WERI-Rb-1 (cell line): ENCODE measurements around the gene MUC5AC.
A peak's percentile ranks its signal among the peaks of the same experiment; 100 is the strongest.
"Not testable (repeated sequence)": the region's sequence is repeated elsewhere in the genome, so short reads cannot be mapped to it uniquely, and the experiment has no call there.

Experiments used
- DNase-seq: peaks from one replicate; pipeline ENCODE4 v3.0.0-alpha.2; 2020
- H3K27ac ChIP-seq: fragments of 250-450 bp; sonication (Bioruptor Pico); 2 replicates; pipeline ENCODE4 v1.5.1; 2020; ENCODE audit warnings: mild to moderate bottlenecking, moderate library complexity
- H3K27me3 ChIP-seq: fragments of 250-450 bp; sonication (Bioruptor Pico); 2 replicates; pipeline ENCODE4 v1.5.1; 2021; ENCODE audit warnings: mild to moderate bottlenecking, low read depth, moderate library complexity; ENCODE audit not compliant: insufficient read depth, severe bottlenecking
- H3K36me3 ChIP-seq: fragments of 250-450 bp; sonication (Bioruptor Pico); 2 replicates; pipeline ENCODE4 v1.5.1; 2020; ENCODE audit warnings: mild to moderate bottlenecking, moderate library complexity
- H3K4me3 ChIP-seq: 2 replicates; pipeline ENCODE4 v1.5.1; 2011; ENCODE audit warnings: low read depth, mild to moderate bottlenecking, control low read depth, low read length
- H3K9me3 ChIP-seq: fragments of 250-450 bp; sonication (Bioruptor Pico); 2 replicates; pipeline ENCODE4 v1.5.1; 2021; ENCODE audit warnings: mild to moderate bottlenecking, moderate library complexity; ENCODE audit not compliant: severe bottlenecking
- TF ChIP-seq, protein P1 (sequence below): IDR thresholded peaks from 2 replicates; pipeline ENCODE4 v1.5.1; 2011; ENCODE audit warnings: low read depth, mild to moderate bottlenecking, control low read depth, inconsistent platforms, low read length

MUC5AC gene

GRCh38 chr11:1111545-1112212 is 46.1 kb upstream of the MUC5AC start:
- H3K9me3 ChIP-seq: no peaks in the 10 kb centered on the region
- H3K4me3 ChIP-seq: no peak overlapping the region
- no peak for DNase-seq
- H3K27ac ChIP-seq: no peak overlapping the region
- no peaks in the 10 kb centered on the region for H3K27me3 ChIP-seq
- TF ChIP-seq, protein P1, sequence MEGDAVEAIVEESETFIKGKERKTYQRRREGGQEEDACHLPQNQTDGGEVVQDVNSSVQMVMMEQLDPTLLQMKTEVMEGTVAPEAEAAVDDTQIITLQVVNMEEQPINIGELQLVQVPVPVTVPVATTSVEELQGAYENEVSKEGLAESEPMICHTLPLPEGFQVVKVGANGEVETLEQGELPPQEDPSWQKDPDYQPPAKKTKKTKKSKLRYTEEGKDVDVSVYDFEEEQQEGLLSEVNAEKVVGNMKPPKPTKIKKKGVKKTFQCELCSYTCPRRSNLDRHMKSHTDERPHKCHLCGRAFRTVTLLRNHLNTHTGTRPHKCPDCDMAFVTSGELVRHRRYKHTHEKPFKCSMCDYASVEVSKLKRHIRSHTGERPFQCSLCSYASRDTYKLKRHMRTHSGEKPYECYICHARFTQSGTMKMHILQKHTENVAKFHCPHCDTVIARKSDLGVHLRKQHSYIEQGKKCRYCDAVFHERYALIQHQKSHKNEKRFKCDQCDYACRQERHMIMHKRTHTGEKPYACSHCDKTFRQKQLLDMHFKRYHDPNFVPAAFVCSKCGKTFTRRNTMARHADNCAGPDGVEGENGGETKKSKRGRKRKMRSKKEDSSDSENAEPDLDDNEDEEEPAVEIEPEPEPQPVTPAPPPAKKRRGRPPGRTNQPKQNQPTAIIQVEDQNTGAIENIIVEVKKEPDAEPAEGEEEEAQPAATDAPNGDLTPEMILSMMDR: no peak
- H3K36me3 ChIP-seq: no peaks in the 10 kb centered on the region

- TF ChIP-seq, protein P1: no peak
- Histone ChIP-seq H3K27ac (no peak overlapping the region), H3K9me3 (no peaks in the 10 kb centered on the region), H3K27me3 (no peaks in the 10 kb centered on the region), H3K36me3 (no peaks in the 10 kb centered on the region), H3K4me3 (no peak overlapping the region)
- no peak for DNase-seq
These were observed 45.2 kb upstream of the MUC5AC start for GRCh38 chr11:1112351-1113191.

GRCh38 chr11:1113405-1114201 is 44.1 kb upstream of the MUC5AC start:
- DNase-seq: no peak
- H3K36me3 ChIP-seq: no peaks in the 10 kb centered on the region
- H3K9me3 ChIP-seq: no peaks in the 10 kb centered on the region
- no peak overlapping the region for H3K27ac ChIP-seq
- TF ChIP-seq, protein P1: no peak
- H3K27me3 ChIP-seq: no peaks in the 10 kb centered on the region
- no peak overlapping the region for H3K4me3 ChIP-seq

DNA sequence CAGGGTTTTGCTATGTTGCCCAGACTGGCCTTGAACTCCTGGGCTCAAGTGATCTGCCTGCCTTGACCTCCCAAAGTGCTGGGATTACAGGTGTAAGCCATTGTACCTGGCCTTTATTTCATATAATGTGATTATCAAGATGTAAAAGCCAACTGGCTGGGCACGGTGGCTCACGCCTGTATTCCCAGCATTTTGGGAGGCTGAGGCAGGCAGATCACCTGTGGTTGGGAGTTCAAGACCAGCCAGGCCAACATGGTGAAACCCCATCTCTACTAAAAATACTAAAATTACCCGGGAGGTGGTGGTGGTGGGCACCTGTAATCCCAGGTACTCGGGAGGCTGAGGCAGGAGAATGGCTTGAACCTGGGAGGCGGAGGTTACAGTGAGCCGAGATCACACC is 42.5 kb upstream of the MUC5AC start:
- H3K36me3 ChIP-seq, H3K9me3 ChIP-seq, H3K27me3 ChIP-seq, H3K4me3 ChIP-seq, DNase-seq: not testable (repeated sequence)
- peak overlapping the region; percentile 35; the same call in 1 of the 2 replicates for H3K27ac ChIP-seq

DNA sequence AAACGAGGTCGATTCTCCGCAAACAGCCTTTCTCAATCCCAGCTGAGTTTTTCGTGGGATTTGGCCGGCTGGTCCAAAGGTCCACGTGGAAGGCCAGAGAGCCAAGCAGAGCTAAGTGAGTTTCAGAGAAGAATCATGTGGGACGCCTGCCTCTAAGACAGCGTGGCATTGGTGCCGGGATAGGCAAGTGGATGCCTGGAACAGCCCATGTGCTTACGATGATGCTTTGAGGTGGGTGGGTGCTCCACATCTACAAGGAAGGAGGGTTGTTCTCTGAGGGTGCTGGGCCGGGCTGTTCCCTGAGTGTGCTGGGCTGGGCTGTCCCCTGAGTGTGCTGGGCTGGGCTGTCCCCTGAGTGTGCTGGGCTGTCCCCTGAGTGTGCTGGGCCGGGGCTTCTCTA is 41.6 kb upstream of the MUC5AC start:
- no peak overlapping the region for H3K4me3 ChIP-seq
- TF ChIP-seq, protein P1: no peak
- no peaks in the 10 kb centered on the region for H3K27me3 ChIP-seq
- DNase-seq: no peak
- H3K9me3 ChIP-seq: no peaks in the 10 kb centered on the region
- H3K36me3 ChIP-seq: no peaks in the 10 kb centered on the region
- no peak overlapping the region for H3K27ac ChIP-seq
